GM18502 (cell line): ENCODE measurements around the gene RFX4.
"Not testable (repeated sequence)": the region's sequence is repeated elsewhere in the genome, so short reads cannot be mapped to it uniquely, and the experiment has no call there.

Source experiments
- ATAC-seq: cut with Tn5 transposase; IDR thresholded peaks from one replicate; pipeline ENCODE4 v1.9.1; 2021; ENCODE audit warnings: mild to moderate bottlenecking; ENCODE audit not compliant: unreplicated experiment, poor library complexity

Gene RFX4

DNA sequence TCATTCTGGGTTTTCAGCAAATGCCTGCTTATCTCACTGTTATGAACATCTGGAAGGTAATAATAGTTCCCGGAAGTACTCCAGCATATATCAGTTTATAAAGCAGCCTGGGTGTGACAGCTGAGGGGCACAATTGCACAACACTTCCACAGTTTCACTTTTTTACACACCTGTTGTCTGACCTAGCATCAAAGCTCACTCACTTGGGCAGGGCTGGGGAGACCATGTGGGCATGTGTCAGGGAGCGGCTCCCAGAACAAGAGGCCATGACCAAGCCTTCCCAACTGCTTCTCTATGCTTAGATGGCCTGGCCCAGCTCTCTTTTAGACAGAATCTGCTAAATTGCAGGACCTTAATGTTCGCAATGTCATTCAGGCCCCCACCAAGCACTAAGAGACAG, 140.6 kb downstream of the RFX4 start:
- no peak for ATAC-seq

DNA sequence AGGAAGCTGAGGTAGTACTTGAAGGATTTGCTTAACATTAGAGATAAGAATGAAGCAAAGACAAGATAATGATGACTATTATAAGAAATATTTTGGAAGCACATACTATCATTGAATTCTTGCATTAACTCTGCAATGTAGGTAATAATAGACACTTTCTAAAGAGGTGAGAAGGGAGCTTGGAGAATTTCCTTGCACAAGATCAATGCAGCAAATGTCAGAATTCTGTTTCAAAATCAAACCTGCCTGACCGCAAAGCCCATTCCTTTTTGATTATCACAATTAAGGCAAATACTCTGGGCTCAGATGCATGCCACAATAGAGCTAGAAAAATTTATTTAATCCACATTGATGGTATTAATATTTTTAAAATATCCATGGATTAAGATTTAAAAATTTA, 141.3 kb downstream of the RFX4 start:
- ATAC-seq, result no peak

DNA sequence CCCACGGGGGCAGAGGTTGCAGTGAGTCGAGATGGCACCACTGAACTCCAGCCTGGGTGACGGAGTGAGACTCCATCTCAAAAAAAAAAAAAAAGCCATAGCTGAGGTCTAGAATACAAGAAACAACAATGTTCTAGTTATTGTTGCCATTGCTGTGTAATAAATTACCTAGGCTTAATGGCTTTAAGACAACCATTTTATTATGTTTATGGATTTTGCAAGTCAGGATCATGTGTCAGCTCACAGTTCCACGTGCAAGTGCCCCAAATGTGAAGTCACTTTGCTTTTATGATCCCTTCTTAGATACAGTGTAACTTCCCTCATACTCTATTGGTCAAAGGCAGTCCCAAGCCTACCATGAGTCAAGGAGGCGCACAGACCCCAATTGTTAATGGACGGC, 142.1 kb downstream of the RFX4 start:
- no peak for ATAC-seq

DNA sequence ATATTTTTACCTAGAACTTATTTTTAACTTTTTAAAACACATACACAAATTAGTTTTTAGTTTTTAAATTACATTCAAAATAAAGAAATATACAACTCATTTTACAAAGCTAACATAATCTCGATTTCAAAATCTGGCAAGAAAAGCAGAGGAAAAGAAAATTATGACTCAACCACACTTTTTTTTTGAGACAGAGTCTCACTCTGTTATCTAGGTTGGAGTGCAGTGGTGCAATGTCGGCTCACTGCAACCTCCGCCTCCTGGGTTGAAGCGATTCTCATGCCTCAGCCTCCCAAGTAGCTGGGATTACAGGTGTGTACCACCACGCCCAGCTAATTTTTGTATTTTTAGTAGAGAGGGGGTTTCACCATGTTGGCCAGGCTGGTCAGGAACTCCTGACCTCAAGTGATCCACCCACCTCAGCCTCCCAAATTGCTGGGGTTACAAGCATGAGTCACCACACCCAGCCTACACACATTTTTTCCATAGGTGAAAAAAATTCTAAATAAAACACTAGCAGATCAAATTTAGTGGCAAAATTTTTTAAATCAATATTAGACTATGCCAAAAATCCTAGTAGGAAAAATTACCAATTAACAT, 143.9 kb downstream of the RFX4 start:
- not testable (repeated sequence) for ATAC-seq

DNA sequence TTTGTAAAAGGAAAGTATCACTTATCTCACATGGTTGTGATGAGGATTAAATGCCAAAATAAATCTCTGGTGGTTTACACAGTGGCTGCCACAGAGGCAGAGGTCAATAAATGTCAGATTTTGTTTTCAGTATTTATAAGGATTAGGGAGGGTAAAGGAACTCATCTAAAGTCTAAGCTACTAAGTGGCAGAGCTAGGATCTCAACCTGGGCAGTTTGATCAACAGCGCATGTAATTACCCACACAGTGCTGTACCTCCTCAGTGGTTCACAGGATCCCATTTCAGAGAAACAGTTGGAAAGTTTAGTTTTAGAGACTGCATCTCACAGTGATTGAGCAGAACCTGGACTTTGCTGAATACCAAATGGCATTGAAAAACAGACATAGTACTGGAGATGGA, 146.8 kb downstream of the RFX4 start:
- no peak for ATAC-seq

DNA sequence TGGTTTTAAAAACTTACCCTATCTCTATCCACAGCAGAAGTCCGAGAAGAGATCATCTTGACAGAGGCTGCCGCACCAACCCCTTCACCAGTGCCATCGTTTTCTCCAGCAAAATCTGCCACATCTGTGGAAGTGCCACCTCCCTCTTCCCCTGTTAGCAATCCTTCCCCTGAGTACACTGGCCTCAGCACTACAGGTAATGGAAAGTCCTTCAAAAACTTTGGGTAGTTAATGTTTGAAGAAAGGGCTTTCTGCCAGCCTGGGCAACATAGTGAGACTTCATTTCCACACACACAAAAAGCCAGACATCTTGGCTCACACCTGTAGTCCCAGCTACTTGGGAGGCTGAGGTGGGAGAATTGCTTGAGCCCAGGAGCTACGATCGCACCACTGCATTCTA, 150.1 kb downstream of the RFX4 start:
- ATAC-seq, result no peak

DNA sequence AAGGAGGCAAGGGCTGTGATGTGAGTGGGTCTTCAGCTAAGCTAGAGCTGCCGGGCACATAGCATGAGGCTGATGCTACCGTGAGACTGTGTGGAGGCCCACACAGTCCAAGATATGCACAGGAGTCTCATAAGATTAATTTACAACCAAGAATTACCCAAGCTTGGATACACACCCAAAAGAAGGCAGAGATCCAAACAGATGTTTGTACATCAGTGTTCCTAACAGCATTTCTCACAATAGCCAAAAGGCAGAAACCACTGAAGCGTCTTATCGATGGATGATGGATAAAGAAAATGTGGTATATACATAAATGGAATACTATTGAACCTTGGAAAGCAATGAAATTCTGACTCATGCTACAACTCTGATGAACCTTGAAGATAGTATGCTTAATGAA, 150.9 kb downstream of the RFX4 start:
- ATAC-seq, result no peak

DNA sequence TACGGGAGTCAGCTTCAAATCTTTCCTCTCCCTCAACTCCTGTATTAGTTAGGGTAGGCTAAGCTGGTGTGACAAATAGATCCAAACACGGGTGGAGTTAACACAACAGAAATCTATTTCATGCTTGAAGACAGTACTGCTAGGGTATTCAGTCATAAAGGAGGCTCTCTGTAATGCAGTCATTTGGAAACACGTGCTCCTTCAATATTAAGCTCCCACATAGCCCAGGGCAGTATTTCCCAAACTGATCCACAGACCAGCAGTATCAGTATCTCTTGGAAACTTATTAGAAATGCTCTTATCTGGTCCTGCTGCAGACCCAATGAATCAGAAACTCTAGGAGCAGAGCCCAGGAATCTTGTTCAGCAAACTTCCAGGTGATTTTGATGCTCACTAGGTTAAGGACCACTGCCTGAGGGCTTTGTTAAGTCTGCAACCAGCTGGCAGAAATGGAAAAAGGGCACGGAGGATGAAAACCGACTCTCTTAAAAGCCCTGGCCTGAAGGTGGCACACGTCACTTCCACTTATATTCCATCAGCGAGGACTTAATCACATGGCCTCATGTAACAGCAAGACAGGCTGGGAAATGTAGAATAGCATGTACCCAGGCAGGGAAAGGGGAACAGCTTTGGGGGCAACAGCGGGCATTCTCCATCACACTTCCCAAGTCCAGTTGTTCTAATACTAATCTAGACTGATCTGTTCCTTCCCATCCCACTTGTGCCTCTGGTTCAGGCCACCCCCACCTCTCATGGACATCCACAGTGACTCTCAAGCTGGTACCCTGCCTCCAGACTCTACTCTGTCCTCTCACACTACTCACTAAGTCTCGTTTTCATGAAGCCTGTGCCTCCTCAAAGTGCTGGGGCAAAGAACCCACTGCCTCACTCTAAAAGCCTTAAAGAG, 153.5 kb downstream of the RFX4 start:
- no peak for ATAC-seq

DNA sequence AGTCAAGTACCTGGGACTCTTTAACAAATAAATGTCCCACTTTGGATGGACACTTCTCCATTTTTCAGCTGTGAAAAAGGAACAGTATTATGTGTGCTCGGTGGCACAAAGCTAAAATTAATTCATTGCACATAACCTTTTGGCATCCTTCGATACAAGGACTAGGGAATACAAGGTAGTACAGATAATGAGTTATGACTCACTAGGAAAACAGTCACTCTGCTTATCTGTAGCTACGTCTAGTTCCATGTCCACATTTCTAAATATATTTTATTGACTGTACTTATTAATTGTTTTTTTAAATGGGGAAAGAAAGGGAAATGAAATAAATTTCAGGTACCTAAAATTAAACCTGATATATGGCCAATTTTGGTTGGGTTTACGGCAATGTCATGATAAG, 156.5 kb downstream of the RFX4 start:
- no peak for ATAC-seq

DNA sequence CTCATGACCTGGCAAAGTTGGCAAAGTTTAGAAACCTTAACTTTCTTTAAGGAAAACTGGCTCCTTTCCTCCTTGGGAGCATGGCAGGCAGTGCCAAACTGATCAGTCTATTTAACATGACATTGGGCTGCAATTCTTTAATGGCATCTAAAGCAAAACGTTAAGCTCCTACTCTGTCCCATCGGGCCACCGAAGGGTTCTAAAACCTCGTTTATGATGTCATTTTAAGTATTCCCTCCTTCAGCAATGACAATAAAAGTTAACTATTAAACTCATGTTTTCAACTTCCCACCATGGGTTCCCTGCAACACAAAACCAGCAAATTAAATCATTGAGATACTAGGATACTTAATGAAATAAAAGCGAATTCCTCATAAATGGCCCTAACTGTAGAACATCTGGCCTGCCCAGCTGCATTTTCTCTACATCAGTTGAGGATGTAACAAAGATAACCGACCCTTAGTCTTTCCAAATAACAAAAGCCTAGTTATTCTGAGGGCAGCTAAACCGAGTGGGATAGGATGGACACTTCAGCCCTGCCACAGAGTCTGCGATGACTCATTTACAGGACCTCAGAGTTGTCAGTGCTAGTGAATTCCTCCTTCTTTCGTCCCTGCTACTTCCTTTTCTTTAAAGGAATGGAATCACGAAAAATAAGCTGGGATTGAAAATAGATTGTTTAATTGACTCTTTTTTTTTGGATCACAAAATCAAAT, 157.2 kb downstream of the RFX4 start:
- no peak for ATAC-seq

DNA sequence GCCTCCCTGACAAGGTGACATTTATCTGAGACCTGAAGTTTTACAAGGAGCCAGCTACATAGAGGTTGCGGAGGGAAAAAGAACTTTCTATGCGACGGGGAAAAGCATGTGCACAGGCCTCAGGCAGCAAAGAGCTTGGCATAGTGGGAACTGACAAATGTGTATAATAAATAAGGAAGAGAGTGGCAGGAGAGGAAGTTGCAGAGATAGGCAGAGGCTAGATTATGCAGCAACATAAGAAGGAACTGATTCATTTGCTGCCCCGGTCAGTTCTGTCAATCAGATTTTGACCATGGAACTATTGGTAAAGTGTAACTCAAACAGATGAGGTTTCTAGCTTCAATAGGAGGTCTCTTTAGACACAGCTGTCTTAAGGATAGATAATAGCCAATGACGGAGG, 158.0 kb downstream of the RFX4 start:
- no peak for ATAC-seq

DNA sequence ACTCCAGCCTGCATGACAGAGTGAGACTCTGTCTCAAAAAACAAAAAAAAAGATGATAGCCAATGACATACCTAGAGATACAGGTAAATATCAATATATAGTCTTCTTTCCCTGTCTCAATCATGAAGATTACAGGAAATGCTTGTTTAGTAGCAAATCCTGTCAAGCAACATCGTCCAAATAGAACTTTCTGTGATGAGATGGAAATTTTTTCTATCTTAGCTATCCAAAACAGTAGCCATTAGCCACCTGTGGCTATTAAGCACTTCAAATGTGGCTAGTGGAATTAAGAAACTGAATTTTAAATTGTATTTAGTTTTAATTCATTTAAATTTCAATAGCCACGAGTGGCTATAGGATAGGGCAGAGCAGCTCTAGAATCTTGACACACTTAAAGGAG, 158.4 kb downstream of the RFX4 start:
- ATAC-seq, result no peak

DNA sequence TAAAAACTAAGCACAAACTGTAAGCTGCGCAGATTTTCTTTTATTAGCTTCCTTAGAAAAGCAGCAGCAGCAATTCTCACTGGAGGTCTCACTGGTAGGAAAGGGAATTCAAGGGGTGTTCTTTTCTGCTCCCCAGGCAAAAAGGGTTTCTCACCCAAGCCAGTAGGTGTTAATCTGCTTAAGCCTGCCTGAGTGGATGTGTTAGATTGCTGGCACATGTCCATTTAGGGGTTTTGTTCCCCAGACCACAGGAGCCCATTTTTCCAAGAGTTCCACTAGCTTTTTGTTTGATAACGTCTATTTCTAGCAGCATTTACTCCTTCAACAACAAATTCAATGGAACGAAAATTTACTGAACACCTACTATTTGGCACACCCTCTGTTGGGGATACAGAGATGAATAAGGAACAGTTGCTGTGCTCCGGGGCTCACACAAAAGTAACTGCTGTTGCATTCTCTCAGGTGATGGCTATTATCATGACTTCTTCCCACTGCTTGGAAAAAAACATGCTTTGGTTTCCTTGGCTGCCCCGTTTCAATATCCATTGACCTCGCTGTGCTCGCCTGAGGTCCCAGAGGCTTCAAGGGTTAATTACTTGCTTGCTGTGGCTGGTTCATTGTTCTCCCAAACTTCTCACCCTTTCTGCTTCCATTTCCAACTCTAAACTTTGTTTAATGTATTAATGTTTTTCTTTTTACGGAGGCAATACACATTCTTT, 160.6 kb downstream of the RFX4 start:
- ATAC-seq, result no peak

DNA sequence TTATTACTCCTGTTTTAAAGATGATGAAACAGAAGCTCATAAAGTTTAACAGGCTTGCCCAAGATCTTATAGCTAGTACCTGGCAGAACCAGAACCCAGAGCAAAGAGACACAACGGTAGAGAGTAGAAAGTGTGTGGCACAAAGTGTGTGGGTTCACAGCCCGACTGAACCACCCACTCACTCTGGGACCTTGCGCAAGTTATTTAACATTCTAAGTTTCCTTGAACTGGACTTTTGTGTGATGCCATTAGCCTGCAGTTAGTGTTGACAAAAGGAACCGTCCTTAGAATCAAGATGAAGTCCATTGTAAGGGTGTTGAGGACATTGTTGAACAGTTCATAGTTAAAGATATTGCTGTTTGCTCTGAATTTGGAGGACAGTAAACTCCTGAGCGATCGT, 161.8 kb downstream of the RFX4 start:
- ATAC-seq, result no peak

DNA sequence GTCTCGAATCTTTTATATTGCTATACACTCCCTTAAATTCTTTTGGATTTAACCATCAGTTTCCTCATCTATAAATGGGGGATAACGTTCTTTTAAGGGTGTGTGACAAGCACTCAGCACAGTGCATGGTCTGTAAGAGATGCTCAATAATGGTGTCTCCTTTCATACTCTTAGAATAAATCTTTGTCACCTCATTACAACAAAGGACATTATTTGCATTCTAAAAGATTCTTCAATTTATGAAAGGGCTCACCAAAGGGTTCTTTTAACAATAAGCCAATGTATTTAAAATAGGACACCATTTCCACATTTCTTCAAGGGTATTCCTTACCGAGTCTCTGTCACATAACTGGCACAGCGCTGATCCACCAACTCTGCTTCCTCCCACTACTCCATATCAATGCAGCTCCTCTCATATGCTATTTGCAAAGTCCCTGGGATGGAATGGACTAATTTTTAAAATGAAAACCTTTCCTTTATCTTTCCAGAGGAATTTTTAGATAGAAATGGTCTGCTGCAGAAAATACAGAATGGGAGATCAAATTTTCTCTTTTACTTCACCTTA, 162.5 kb downstream of the RFX4 start:
- no peak for ATAC-seq

DNA sequence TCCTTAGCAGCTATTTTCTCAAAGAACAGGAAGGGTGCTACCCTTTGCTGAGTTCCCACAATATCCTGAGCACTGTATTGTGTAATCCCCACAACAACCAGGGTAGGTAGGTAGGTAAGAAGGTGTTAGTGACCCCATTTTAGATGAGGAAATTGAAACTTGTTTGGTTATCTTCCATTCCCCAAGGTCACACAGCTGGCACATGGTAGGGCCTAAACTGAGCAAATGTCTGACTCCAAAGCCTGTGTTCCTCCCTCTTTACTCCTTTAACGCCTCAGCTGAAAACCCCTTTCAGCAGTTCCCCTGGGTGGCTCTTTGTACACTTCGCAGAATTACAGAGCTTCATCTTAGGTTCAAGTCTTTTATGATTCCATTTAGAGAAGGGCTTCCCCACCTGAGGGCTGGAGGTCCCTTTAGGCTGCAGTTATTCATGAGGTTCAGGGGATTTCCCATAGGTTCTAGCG, 165.2 kb downstream of the RFX4 start:
- no peak for ATAC-seq

DNA sequence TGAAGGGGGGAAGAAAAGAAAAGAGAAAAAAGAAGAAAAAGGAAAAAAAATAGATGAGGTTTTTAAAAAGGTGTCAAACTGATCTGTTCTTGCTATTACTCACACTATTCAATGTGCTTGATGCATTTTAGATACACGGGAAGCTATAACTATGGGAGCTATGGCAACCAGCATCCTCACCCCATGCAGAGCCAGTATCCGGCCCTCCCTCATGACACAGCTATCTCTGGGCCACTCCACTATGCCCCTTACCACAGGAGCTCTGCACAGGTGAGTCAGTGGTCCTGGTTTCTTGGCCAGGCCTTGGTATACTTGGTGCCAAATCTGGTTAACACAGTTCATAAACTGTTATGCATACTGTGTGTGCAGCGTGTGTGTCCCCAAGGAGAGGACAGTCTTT, 167.7 kb downstream of the RFX4 start:
- ATAC-seq, result no peak

DNA sequence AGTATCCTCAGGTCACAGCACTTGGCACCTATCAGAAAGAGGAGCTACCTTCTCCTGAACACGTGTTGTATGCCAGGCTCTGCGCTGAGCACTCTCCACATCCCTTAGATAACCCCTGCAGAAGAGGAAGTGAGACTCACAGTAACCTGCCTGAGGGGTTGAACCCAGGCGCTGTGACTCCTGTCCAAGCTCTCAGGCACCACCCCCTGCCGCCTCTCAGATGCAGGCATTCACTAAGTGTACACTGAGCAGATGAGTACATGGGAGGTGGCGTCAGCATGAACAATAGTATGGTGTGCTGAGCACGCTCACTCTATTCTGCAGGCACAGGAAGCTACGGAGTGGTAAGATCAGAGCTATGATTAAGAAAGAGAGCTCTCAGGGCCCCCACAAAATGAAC, 170.7 kb downstream of the RFX4 start:
- peak; percentile 99 for ATAC-seq

DNA sequence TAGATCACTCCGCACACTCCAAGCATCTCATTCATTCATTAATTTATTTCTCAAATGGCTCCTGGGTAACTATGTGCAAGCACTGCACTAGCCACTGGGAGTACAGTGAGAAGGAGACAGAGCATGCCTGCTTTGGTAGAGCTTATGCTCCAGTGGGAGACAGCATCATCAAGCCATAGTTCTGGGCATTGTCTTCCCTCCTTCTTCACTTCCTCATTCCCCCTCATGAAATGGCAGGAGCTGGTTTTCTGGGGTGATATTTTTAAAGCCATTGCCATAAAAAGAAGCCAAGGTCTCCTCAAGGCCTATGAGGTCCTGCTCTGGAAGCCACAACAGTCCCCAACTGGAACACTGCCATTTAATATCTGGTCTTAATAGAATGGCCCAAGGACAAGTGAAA, 171.5 kb downstream of the RFX4 start:
- ATAC-seq, result no peak

DNA sequence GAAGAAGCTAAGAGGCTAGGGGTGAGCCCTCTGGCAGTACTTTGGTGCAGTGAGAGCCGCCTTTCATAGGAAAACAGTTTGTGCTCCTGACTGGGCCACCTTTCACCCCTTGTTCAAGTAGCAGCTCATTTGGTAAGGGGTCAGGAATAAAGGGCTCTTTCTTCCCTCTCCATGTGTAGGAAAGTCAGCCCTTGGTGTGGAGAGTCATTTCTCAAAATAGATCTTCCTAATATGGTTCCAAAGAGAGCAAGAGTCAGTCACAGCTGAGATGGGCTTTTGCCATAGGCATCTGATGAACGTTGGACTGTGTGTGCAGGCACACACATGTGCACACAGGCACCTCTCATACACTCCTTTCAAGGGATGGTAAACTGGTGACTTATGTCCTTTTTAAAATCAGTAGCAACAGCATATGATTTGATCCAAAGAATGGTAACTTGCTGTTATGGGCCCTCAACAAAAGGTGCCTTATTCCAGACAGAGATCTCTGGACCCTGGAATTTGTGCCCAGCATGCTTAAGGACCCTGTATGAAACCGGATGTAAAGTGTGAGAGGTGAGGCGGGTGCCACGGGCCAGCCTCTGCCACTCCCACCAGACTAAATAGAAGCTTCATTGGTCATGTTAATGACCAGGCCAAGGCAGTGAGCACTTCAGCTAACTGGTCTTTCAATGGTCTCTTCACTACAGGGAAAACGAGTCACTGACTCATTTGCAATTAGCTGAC, 175.0 kb downstream of the RFX4 start:
- no peak for ATAC-seq
